GM21723 (cell line): ENCODE measurements around the gene PNPLA1.

Experiments used
- ATAC-seq: cut with Tn5 transposase; IDR thresholded peaks from one replicate; pipeline ENCODE4 v1.9.1; 2021; ENCODE audit warnings: mild to moderate bottlenecking, moderate library complexity; ENCODE audit not compliant: unreplicated experiment

The PNPLA1 gene

DNA sequence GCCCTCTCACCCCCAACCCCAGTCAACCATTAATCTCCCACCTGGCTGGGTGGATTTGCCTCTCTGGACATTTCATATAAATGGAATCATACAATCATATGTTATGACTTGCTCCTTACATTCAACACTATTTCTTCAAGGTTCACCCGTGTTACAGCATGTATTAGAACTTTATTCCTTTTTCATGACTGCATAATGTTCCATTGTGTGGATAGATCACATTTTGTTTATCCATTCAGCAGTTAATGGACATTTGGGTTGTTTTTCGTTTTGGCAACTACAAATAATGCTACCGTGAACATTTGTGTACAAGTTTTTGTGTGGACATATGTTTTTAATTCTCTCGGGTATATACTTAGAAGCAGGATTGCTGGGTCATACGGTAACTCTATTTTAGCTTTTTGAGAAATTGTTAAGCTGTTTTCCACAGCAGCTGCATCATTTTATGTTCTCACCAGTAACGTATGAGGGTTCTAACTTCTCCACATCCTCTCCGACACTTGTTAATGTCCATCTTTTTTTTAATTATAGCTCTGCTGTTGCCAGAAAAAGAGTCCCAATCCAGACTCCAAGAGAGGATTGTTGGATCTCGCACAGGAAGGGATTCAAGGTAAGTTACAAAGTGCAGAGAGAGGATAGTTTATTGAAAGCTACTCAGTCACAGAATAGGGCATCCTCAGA lies 82.8 kb downstream of the PNPLA1 start:
- ATAC-seq, result no peak

- ATAC-seq, result no peak
These were observed 83.6 kb downstream of the PNPLA1 start for GRCh38 chr6:36353411-36353915.

DNA sequence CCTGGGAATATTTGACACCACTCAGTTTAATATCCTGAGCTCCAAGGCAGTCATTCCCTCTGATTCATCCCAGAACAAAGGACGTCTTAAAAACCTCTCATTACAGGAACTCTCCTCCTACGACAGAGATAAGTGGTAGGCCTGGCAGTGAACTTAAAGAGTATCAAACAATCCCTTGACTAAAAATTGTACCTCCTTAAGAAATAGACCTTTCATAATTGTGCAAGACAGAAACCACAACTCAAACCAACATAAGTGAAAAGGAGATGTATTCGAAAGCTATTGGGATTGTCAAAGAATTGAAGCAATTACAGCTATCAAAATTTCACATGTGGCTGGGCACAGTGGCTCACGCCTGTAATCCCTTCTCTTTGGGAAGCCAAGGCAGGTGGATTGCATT lies 86.0 kb downstream of the PNPLA1 start:
- no peak for ATAC-seq

GRCh38 chr6:36357872-36358225 lies 88.0 kb downstream of the PNPLA1 start:
- ATAC-seq, result no peak
